Effector CD4-positive, alpha-beta T cell (primary cell): ENCODE results near the gene TMEM25.
"Not testable (repeated sequence)": the region's sequence is repeated elsewhere in the genome, so short reads cannot be mapped to it uniquely, and the experiment has no call there.

Source experiments
- DNase-seq: peaks from one replicate; pipeline ENCODE4 v3.0.0-alpha.2; 2020

The TMEM25 gene

DNA sequence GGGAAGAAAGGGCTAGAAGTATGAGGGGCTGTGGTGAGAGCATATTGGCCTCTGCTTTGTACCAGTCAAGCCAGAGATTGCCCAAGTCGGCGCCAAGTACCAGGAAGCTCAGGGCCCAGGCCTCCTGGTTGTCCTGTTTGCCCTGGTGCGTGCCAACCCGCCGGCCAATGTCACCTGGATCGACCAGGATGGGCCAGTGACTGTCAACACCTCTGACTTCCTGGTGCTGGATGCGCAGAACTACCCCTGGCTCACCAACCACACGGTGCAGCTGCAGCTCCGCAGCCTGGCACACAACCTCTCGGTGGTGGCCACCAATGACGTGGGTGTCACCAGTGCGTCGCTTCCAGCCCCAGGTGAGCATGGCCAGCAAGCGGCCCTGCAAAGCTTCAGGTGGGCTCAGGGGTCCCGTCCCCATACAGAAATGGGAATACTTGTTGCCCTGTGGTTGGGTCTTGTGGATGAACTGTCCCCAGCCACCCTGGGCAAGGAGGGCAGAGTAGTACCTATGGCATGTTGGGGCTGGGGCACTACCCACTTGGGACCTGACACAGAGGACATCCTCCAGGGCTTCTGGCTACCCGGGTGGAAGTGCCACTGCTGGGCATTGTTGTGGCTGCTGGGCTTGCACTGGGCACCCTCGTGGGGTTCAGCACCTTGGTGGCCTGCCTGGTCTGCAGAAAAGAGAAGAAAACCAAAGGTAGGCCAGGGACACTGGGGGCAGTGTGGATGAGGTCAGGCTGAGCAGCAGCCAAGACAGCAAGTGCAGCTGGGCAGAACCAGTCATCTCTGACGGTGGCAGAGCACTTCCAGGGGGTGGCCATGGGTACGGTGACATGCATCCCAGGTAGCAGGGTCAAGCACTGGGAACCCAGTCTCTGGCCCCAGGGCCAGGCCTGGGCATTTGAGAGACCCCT is 2.1 kb downstream of the TMEM25 start:
- DNase-seq, result no peak

DNA sequence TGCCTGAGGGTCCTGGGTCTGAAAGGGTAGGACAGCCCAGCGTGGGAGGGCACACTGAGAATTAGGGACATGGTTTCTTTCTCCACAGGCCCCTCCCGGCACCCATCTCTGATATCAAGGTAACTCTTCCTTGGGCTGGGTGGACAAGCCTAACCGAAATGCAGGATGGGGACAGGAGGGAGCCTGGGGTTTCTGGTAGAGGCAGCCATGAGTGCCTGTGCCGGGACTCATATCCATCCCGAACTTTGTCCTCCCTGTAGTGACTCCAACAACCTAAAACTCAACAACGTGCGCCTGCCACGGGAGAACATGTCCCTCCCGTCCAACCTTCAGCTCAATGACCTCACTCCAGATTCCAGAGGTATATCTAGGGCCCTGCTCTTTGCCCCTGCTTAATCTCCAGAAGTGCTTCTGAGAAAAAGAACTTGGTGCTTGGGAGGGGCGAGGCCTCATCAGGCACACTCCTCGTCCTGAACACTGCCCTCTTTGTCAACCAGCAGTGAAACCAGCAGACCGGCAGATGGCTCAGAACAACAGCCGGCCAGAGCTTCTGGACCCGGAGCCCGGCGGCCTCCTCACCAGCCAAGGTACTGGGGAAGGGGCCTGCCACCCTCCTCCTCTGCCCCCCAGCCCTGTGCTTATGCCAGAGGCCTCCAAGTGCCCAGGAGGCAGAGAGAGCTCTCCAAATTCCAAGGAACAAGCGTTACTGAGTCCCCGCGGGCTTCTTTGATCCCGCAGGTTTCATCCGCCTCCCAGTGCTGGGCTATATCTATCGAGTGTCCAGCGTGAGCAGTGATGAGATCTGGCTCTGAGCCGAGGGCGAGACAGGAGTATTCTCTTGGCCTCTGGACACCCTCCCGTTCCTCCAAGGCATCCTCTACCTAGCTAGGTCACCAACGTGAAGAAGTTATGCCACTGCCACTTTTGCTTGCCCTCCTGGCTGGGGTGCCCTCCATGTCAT is 3.1 kb downstream of the TMEM25 start:
- no peak for DNase-seq

DNA sequence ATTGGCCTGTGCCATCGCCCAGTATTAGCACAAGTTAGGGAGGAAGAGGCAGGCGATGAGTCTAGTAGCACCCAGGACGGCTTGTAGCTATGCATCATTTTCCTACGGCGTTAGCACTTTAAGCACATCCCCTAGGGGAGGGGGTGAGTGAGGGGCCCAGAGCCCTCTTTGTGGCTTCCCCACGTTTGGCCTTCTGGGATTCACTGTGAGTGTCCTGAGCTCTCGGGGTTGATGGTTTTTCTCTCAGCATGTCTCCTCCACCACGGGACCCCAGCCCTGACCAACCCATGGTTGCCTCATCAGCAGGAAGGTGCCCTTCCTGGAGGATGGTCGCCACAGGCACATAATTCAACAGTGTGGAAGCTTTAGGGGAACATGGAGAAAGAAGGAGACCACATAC is 4.3 kb downstream of the TMEM25 start:
- no peak for DNase-seq

DNA sequence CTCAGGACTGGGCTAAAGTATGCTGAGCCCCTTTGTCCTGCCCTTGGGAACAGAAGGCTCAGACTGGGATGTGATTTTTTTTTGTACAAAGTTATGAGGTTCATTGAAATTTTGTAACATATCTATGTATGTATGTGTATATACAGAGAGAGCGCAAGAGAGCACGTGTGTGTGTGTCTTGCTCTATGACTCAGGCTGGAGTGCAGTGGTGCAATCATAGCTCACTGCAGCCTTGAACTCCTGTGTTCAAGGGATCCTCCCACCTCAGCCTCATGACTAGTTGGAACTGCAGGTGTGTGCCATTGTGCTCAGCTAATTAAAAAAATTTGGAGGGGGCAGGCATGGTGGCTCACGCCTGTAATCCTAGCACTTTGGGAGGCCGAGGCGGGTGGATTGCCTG is 5.7 kb downstream of the TMEM25 start:
- DNase-seq, result no peak

DNA sequence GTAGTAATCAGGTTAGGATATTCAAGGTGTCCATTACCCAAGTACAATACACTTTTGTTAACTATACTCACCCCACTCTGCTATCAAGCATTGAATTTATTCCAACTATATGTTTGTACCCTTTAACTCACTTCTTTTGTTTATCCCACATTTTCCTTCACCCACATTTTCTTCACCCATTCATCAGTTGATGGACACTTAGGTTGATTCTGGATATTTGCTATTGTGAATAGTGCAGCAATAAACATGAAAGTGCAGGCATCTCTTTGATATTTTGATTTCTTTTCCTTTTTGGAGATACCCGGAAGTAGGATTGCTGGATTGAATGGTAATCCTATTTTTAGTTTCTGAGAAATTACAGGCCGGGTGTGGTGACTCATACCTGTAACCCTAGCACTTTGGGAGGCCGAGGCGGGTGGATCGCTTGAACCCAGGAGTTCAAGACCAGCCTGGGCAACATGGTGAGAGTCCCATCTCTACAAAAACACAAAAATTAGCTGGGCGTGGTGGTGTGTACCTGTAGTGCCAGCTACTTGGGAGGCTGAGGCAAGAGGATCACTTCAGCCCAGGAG is 6.5 kb downstream of the TMEM25 start:
- DNase-seq, result no peak

DNA sequence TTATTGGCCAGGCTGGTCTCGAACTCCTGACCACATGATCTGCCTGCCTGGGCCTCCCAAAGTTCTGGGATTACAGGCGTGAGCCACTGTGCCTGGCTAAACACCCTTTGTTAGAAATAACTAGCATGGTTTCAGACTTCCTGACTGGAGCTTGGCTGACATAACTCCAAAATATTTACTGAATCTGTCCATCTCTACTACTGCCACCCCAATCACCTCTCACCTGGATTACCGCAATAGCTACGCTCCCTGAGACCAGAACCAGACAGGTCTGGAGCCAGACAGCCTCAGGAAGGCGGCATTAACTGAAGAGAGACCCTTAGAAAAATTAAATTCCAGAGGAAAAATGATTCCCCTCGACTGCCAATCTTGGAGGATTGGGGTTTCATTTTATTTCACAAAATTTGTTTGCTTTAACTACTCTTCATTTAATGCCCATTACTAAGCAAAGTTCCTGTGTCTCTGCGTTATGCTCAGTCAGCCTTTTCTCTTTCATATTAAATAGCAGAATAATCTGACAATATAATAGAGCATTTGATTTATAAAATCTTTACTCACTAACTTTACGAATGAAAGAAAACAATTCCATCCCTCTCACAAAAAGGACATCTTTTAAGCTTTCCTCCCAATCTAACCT is 13.1 kb downstream of the TMEM25 start:
- no peak for DNase-seq

DNA sequence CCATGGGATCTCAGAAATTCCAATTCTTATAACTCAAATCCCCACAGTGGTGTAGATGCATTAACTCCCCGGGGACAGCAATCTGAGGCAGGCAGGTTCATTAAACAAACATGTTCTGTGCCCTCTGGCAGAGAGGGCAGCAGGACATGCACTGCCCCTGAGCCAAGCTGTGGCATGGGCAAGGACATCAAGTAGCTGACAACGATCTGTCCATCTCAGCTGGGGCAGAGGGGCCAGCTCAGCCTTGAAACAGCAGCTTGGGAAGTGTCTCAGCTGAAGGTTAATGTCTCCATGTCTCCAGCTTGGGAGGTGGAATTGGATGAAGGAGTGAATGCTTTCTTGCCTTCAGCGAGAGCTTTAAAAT is 13.6 kb downstream of the TMEM25 start:
- no peak for DNase-seq

DNA sequence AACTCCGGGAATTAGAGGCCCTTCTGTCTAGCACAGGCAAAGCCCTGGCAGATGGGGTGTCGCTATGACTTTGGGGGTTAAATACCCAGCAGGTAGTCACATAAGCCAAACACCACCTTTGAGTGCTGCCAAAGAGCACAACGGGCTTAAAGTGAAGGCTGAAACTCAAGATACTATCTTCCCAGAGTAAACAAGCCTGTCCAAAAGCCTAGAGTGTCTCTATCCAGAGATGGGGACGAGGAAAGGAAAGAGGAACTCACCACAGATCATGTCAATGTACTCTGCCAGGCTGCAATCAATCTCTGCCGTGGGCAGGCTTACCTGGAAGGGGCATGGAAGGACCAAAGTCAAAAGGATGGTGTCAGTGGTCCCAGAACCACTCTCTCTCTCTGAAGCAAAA is 14.5 kb downstream of the TMEM25 start:
- no peak for DNase-seq

DNA sequence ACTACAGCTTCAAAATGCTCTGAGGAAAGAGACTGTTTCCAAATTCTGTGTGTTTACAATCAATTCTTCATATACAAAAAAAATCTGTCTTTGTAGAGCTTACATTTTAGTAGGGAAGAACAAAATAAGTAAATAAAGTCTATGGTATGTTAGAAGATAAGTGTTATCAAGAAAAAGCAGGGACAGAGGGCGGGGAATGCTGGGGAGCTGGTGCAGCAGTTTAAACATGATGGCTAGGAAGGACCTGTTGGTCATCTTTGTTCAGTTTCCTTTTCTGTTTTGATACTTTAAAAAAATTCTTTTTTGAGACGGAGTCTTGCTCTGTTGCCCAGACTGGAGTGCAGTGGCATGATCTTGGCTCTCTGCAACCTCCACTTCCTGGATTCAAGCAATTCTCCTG is 16.1 kb downstream of the TMEM25 start:
- DNase-seq, result no peak

DNA sequence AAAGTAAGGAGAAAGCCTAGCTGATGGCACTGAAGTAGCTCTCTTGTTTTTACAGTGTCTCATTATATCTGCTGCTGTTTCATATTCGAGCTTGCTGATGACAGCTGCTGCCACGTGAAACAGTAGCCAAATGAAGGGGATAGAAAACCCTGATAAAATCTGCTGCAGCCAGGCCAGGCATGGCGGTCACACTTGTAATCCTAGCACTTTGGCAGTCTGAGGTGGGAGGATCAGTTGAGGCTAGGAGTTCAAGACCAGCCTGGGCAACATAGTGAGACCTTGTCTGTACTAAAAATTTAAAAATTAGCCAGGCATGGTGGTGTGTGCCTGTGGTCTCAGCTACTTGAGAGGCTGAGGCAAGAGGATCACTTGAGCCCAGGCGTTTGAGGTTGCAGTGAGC is 21.3 kb downstream of the TMEM25 start:
- no peak for DNase-seq

DNA sequence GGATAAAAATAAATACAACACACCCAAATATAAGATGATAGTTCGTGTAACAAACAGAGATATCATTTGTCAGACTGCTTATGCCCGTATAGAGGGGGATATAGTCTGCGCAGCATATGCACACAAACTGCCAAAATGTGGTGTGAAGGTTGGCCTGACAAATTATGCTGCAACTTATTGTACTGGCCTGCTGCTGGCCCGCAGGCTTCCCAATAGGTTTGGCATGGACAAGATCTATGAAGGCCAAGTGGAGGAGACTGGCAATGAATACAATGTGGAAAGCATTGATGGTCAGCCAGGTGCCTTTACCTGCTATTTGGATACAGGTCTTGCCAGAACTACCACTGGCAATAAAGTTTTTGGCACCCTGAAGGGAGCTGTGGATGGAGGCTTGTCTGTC is 29.8 kb downstream of the TMEM25 start:
- no peak for DNase-seq

DNA sequence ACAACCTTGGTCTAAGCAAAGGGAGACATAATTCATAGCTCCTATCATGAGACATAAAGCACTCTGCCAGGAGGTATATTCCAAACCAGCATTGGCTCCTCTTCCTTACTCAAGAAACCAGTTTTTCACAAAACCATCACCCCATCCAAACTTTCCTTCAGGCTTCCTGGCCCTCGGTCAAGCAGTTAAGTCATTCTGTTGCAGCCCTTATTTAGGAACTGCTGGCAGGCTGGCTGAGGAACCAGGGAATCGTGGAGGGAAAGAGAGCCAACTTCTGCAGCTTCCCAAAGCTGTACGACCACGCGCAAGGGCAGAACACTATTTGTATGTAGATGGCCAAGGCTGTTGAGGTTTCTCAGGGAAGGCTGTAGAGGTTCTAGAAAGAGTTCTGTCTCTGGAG is 34.1 kb downstream of the TMEM25 start:
- no peak for DNase-seq

DNA sequence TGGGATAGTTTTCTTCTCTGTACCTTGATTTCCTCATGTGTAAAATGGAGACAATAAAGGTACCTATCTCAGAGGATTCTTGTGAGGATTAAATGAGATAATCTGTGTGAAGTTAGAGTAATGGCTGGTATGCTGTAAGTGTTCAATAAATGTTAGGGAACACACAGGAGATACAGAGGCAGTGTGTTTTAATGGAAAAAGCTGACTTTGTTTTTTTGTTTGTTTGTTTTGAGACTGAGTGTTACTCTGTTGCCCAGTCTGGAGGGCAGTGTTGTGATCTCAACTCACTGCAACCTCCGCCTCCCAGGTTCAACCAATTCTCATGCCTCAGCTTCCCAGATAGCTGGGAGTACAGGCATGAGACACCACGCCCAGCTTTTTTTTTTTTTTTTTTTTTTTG is 38.7 kb downstream of the TMEM25 start:
- DNase-seq, result no peak

DNA sequence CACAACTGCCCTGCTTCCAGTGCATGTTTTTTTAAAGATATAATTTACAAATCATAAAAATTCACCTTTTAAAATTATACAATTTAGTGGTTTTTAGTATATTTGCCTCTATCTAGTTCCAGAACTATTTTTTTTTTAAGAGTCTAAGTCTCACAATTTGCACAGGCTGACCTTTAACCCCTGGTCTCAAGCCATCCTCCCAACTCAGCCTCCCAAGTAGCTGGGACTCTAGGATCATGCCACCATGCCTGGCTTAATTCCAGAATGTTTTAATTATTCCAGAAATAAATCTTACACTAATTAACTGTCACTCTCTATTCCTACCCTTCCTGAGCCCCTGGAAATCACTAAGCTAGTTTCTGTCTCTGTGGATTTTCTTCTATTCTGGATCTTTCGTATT is 39.8 kb downstream of the TMEM25 start:
- no peak for DNase-seq

DNA sequence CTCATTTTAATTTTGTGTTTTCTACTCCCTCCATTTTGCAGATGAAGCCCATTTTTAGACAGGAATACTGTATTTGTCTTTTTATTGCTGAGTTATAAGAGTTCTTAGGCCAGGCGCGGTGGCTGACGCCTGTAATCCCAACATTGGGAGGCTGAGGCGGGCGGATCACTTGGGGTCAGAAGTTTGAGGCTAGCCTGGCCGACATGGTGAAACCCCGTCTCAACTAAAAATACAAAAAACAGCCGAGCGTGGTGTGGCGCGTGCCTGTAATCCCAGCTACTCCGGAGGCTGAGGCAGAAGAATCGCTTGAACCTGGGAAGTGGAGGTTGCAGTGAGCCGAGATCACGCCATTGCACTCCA is 40.7 kb downstream of the TMEM25 start:
- not testable (repeated sequence) for DNase-seq

DNA sequence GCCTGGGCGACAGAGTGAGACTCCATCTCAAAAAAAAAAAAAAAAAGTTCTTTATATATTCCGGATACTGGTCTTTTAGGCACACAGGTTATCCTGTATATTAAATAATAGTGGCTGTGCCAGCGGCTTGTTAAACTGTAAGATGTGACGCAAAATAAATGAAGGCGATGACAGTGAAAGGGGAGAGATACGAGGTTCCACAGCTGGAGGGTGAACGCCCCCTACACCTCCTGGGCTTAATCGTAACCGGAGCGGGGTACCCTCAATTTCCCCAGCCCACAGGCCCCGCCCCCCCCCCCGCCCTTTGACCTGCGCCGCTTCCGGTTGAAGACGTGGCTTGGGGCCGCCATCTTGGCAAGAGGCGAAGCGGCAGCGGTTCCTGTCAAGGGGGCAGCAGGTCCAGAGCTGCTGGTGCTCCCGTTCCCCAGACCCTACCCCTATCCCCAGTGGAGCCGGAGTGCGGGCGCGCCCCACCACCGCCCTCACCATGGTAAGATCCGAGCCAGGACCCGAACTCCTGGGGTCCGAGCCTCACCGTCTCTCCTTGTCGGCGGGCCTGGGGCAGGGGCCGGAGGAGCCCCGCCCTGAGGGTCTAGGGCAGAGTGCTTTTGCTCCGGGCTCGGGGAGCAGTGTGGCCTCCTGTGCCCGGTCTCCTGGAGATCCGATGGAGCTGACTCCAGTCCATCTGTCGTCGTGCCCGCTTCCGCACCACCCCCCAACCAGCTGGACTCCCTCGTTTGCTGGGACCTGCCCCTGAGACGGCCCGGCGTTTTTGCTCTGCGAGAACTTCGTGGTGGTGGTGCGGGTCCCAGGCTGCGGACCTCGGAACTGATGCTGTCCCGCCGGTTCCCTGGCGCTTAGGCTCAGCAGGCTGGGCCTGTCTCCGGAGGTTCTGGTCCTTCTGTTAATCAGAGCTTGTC is 41.3 kb downstream of the TMEM25 start, which contains the start of gene ARCN1:
Gene ARCN1, plus strand, starts transcription at position 349 of the 920 bp plus-strand sequence. Its CDS starts 139 bp downstream, at position 488.
- peak; percentile 74 for DNase-seq

DNA sequence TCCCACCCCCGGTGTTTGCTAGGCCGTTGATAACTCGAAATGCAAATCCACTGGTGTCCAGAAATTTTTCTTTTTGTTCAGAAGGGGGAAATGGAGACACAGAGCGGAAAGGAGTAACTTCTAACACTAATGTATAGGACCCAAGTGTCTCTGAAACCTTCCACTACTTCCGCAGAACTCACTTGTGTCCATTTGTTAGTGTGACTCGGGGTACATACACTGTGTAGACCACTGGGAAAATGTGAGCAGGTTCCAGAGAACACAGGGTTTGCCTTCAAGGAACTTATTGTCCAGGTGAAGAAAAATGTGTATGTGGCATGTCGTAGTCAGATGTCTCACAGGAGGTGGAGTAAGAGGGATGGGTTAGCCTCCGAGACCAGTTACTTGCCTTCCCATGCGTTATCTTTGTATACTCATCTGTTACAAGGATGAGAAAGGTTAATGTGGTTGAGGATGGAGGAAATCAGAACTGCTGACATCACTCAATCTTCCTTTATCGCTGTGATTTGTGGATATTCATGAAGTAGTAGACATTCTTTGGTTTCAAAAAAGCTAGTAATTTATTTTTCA is 42.1 kb downstream of the TMEM25 start:
- DNase-seq, result peak; percentile 19

DNA sequence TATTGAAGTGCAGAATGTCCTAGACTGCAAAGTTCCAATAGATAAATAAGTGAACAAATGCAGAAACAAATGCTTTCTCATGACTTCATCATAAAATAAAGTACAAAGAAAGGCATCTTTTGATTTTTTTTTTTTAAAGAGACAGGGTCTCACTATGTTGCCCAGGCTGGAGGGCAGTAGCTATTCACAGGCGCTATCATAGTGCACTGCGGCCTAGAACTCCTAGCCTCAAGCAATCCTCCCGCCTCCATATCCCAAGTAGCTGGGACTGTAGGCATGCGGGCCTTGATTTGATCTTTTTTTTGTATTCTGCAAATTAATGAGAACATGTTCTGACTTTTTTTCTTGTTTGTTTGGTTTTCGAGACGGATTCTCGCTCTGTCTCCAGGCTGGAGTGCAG is 43.6 kb downstream of the TMEM25 start:
- no peak for DNase-seq

DNA sequence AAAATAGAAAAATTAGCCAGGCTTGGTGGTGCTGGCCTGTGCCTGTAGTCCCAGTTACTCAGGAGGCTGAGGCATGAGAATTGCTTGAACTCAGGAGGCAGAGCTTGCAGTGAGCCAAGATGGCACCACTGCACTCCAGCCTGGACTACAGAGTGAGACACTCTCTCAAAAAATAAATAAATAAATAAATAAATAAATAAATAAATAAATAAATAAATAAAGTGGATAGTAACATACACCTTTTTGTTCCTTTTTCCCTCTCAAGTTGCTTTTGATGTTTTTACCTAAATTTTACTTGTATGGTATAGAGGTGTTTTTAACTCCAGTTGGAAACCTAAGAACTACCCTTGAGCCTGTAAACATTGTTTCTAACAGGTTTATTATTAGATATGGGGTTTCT is 47.0 kb downstream of the TMEM25 start:
- DNase-seq, result not testable (repeated sequence)

DNA sequence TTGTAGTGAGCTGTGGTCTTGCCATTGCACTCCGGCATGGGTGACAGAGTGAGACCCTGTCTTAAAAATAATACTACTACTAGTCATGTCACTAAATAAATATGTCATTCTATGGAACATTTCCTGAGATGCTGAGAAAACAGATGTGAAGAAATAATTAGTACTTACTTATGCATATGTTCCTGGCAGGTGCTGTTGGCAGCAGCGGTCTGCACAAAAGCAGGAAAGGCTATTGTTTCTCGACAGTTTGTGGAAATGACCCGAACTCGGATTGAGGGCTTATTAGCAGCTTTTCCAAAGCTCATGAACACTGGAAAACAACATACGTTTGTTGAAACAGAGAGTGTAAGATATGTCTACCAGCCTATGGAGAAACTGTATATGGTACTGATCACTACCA is 50.1 kb downstream of the TMEM25 start:
- no peak for DNase-seq
